Measurements from ENCODE around the gene RALGAPB. TPM values are rescaled to one million over a fixed set of nuclear protein-coding genes. Genes with fewer than 3 reads are reported as not detected.
"Not testable (repeated sequence)": the region's sequence is repeated elsewhere in the genome, so short reads cannot be mapped to it uniquely, and the experiment has no call there.

RALGAPB gene
- polyA plus RNA-seq, 1 donor, result 28.1 TPM

DNA sequence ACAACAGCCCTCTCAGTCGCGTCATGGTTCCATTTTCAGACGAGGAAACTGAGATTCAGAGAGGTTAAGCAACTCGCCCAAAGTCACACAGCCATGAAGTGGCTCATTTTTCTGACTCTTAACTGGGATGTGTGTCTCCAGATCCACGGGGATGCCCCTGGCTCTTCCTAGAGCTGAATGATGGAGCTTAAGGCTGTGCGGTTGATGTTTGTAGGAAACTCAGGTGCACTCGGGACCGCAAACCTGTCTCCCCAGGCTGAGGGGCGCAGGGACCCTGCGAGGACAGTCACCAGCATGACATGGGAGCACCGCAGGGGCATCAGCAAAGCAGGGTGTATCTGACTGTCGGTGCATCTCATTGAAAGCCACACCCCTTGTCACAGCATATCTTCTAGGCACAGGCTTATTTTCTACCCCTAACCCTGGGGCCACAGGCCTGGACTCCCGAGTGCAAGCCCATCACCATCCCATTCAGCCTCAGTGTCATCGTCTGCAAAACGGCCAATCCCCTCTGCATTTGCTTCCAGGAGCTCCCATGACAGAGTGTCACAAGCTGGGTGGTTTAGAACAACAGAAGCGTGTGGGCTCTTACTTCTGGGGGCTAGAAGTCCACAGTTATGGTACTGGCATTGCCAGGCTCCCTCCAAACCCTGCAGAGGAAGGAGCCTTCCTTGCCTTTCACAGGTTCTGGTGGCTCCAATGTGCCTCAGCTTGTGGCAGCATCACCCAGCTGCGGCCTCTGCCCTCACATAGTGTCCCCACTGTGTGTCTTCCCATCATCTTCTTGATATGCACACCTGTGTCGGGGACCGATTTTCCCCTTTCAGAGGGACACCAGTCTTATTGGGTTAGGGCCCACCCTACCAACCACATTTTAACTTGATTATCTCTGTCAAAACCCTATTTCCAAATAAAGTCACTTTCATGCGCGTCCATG is 119.1 kb downstream of the RALGAPB start:
- Histone ChIP-seq H3K4me1 (ENCODE audit: control insufficient read depth, insufficient read depth, low read length) (no peaks in the 10 kb centered on the region), H3K4me3 (ENCODE audit: low read length) (no peak overlapping the region), H3K27me3 (ENCODE audit: control insufficient read depth, insufficient read depth, low read length) (no peaks in the 10 kb centered on the region), H3K9me3 (ENCODE audit: control insufficient read depth, low read depth, low read length) (no peaks in the 10 kb centered on the region), H3K27ac (ENCODE audit: low read length) (no peak overlapping the region), H3K36me3 (ENCODE audit: control insufficient read depth, insufficient read depth, low read length) (no peaks in the 10 kb centered on the region)
- WGBS (ENCODE audit: insufficient coverage, low lambda C conversion rate), result no CpG with 5 or more reads among the region's 21 CpGs
- DNase-seq, result no peak

GRCh38 chr20:38592411-38592790 is 119.8 kb downstream of the RALGAPB start:
- not testable (repeated sequence) for H3K4me1 ChIP-seq (ENCODE audit: control insufficient read depth, insufficient read depth, low read length); H3K9me3 ChIP-seq (ENCODE audit: control insufficient read depth, low read depth, low read length); H3K4me3 ChIP-seq (ENCODE audit: low read length); DNase-seq; H3K36me3 ChIP-seq (ENCODE audit: control insufficient read depth, insufficient read depth, low read length); H3K27me3 ChIP-seq (ENCODE audit: control insufficient read depth, insufficient read depth, low read length); H3K27ac ChIP-seq (ENCODE audit: low read length)
- WGBS (ENCODE audit: insufficient coverage, low lambda C conversion rate), result no CpG with 5 or more reads among the region's 3 CpGs

DNA sequence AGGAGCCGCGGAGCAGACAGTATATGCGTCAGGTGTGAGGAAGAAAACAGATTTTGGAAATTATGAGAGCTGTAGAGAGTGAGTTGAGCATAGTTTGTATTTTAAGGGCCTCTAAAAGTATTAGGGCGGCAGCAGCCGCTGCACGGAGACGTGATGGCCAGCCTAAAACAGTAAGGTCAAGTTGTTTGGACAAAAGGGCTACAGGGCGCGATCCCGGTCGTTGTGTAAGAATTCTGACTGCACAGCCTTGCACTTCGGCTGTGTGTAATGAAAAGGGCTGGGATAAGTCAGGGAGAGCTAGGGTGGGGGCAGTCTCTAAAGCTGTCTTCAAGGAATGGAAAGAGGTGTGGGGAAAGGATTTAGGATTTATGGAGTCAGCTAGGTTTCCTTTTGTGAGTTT is 121.6 kb downstream of the RALGAPB start:
- 100% methylated on average over 1 of the region's 12 CpGs for WGBS (ENCODE audit: insufficient coverage, low lambda C conversion rate)

DNA sequence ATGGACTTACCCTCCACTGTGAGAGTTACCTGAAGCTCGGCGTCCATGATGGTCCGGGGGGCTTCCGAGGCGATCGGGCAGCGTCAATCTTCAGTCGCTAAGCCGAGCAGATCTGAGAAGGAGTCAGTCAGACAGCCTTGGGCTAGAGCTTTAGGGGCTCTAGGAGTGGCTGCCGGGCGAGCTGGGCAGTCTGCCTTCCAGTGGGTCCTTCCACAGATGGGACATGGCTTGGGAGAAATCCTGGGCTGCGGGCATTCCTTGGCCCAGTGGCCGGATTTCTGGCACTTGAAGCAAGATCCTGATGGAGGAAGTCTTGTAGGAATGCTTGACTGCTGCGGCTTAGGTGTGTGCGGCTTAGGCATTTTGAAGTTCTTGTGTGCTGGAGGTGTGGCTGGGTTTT is 123.2 kb downstream of the RALGAPB start:
- not testable (repeated sequence) for H3K9me3 ChIP-seq (ENCODE audit: control insufficient read depth, low read depth, low read length); H3K4me1 ChIP-seq (ENCODE audit: control insufficient read depth, insufficient read depth, low read length); H3K36me3 ChIP-seq (ENCODE audit: control insufficient read depth, insufficient read depth, low read length); H3K4me3 ChIP-seq (ENCODE audit: low read length); H3K27ac ChIP-seq (ENCODE audit: low read length); DNase-seq
- no CpG with 5 or more reads among the region's 15 CpGs for WGBS (ENCODE audit: insufficient coverage, low lambda C conversion rate)
- peaks cover 25% of the 10 kb centered on the region for H3K27me3 ChIP-seq (ENCODE audit: control insufficient read depth, insufficient read depth, low read length)

More for the DNA sequence above, 121.6 kb downstream of the RALGAPB start:
- H3K27me3 ChIP-seq (ENCODE audit: control insufficient read depth, insufficient read depth, low read length), result peaks cover 11% of the 10 kb centered on the region
- not testable (repeated sequence) for H3K4me3 ChIP-seq (ENCODE audit: low read length); H3K36me3 ChIP-seq (ENCODE audit: control insufficient read depth, insufficient read depth, low read length); H3K9me3 ChIP-seq (ENCODE audit: control insufficient read depth, low read depth, low read length); H3K4me1 ChIP-seq (ENCODE audit: control insufficient read depth, insufficient read depth, low read length); DNase-seq; H3K27ac ChIP-seq (ENCODE audit: low read length)

DNA sequence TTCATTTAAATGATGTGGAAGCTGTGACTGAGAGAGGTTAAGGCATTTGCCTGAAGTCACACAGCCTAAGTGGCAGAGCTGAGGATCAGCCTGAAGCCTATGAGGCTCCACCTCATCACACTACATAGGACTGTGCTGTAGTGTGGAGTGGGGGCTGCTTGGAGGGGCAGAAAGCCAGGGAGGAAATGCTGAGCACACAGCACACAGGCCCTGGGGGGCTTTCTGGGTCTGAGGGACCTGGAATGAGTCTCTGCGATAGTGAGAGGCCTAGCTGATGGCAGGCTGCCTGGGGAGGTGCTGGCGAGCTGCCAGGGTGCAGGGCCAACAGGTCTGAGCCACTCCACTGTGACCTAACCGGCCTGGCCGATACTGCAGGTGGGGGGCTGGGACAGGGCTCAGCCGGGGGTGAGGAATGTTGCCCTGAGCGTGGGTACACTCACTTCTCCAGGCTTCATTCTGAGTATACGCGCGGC is 126.8 kb downstream of the RALGAPB start:
- no CpG with 5 or more reads among the region's 9 CpGs for WGBS (ENCODE audit: insufficient coverage, low lambda C conversion rate)
- no peak for DNase-seq
- Histone ChIP-seq H3K36me3 (ENCODE audit: control insufficient read depth, insufficient read depth, low read length) (no peaks in the 10 kb centered on the region), H3K27ac (ENCODE audit: low read length) (no peak overlapping the region), H3K4me3 (ENCODE audit: low read length) (no peak overlapping the region), H3K4me1 (ENCODE audit: control insufficient read depth, insufficient read depth, low read length) (no peaks in the 10 kb centered on the region), H3K27me3 (ENCODE audit: control insufficient read depth, insufficient read depth, low read length) (peaks cover 51% of the 10 kb centered on the region), H3K9me3 (ENCODE audit: control insufficient read depth, low read depth, low read length) (peaks cover 5% of the 10 kb centered on the region)

- Histone ChIP-seq H3K9me3 (ENCODE audit: control insufficient read depth, low read depth, low read length) (peaks cover 5% of the 10 kb centered on the region), H3K36me3 (ENCODE audit: control insufficient read depth, insufficient read depth, low read length) (no peaks in the 10 kb centered on the region), H3K27me3 (ENCODE audit: control insufficient read depth, insufficient read depth, low read length) (peaks cover 53% of the 10 kb centered on the region), H3K4me3 (ENCODE audit: low read length) (no peak overlapping the region), H3K4me1 (ENCODE audit: control insufficient read depth, insufficient read depth, low read length) (no peaks in the 10 kb centered on the region), H3K27ac (ENCODE audit: low read length) (no peak overlapping the region)
- WGBS (ENCODE audit: insufficient coverage, low lambda C conversion rate), result no CpG with 5 or more reads among the region's 1 CpG
- DNase-seq, result no peak
Measured at GRCh38 chr20:38600057-38600456, 127.4 kb downstream of the RALGAPB start.

DNA sequence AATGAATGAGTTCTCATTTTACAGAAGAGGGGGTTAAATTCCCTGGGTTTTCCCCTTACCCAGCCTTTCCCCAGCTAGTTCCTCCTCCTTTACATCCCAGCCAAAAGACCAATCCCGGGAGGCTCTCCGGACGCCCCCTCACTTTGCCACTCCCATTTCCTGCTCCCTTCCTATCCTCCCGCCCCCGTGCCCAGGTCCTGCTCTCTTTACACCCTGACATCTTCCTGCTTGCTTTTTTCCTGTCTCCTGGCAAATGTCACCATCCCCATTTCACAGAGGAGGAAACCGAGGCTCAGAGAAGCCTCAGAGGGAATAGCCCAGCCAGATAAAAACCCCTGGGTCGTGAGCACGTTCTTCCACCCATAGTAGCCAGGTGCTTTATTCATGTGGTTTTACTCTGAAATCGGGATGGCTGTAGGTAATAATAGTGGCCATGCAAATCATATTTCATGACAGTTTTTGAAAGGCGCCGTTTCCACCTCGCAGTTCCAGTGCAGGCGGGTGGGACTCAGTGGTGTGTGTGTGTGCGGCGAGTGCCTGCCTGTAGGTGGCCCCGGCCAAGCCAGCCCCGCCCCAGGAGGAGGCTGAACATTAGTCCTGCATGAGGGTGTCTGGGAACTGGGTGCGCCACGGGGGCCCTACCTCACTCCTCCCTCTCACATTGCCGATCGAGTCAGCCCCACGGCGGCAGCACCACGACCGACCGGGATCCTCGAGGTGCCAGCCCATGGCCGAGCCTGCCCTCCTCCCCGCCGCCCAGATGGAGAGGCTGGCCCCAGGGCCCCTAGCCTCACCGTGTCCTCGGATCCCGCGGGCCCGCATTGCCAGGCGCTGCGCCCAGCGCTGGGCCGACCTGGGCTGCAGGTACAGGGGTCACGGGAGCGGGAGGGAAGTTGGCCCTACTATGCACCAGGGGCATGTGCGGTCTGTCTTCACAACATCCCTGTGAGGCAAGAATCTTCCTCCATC is 128.9 kb downstream of the RALGAPB start, which contains the start of gene ARHGAP40:
Gene ARHGAP40, plus strand, starts transcription at position 594 of the 969 bp plus-strand sequence.
- 0% methylated on average over 1 of the region's 42 CpGs for WGBS (ENCODE audit: insufficient coverage, low lambda C conversion rate)
- DNase-seq, result peak in 1 of 2 donors; percentile 17
- H3K4me1 ChIP-seq (ENCODE audit: control insufficient read depth, insufficient read depth, low read length), result no peaks in the 10 kb centered on the region
- no peak within 1 kb of the TSS for H3K4me3 ChIP-seq (ENCODE audit: low read length)
- no peaks in the 10 kb centered on the region for H3K36me3 ChIP-seq (ENCODE audit: control insufficient read depth, insufficient read depth, low read length)
- no peak within 1 kb of the TSS for H3K27ac ChIP-seq (ENCODE audit: low read length)
- H3K27me3 ChIP-seq (ENCODE audit: control insufficient read depth, insufficient read depth, low read length), result peaks cover 64% of the 10 kb centered on the region
- H3K9me3 ChIP-seq (ENCODE audit: control insufficient read depth, low read depth, low read length), result peaks cover 5% of the 10 kb centered on the region

DNA sequence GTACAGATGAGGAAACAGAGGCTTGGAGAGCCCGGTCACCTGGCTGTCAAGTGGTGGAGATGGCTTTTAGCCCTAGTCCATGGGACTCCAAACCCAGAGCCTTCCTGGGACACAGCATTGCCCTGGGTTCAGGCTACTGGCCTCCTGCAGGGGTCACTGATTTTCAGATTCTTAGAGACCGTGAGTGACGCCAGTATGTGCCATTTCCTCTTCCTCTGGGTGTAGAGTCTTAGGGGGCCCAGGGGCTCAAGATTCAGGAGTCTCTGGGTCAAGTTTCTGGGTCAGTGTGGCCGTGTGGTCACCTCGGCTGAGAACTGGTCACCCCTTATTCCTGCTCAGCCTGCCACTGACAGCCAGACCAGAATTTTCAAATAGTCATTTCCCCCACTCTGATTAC is 129.5 kb downstream of the RALGAPB start:
- H3K27ac ChIP-seq (ENCODE audit: low read length), result no peak overlapping the region
- H3K36me3 ChIP-seq (ENCODE audit: control insufficient read depth, insufficient read depth, low read length), result no peaks in the 10 kb centered on the region
- peaks cover 5% of the 10 kb centered on the region for H3K9me3 ChIP-seq (ENCODE audit: control insufficient read depth, low read depth, low read length)
- no CpG with 5 or more reads among the region's 5 CpGs for WGBS (ENCODE audit: insufficient coverage, low lambda C conversion rate)
- H3K4me3 ChIP-seq (ENCODE audit: low read length), result no peak overlapping the region
- peaks cover 70% of the 10 kb centered on the region for H3K27me3 ChIP-seq (ENCODE audit: control insufficient read depth, insufficient read depth, low read length)
- no peaks in the 10 kb centered on the region for H3K4me1 ChIP-seq (ENCODE audit: control insufficient read depth, insufficient read depth, low read length)
- no peak for DNase-seq

GRCh38 chr20:38603286-38603685 is 130.6 kb downstream of the RALGAPB start:
- DNase-seq, result no peak
- Histone ChIP-seq H3K4me3 (ENCODE audit: low read length) (no peak overlapping the region), H3K27ac (ENCODE audit: low read length) (no peak overlapping the region), H3K4me1 (ENCODE audit: control insufficient read depth, insufficient read depth, low read length) (no peaks in the 10 kb centered on the region), H3K36me3 (ENCODE audit: control insufficient read depth, insufficient read depth, low read length) (no peaks in the 10 kb centered on the region), H3K27me3 (ENCODE audit: control insufficient read depth, insufficient read depth, low read length) (peaks cover 74% of the 10 kb centered on the region), H3K9me3 (ENCODE audit: control insufficient read depth, low read depth, low read length) (peaks cover 5% of the 10 kb centered on the region)
- 56% methylated on average over 1 of the region's 3 CpGs for WGBS (ENCODE audit: insufficient coverage, low lambda C conversion rate)

GRCh38 chr20:38604873-38605303 is 132.2 kb downstream of the RALGAPB start:
- Histone ChIP-seq H3K27me3 (ENCODE audit: control insufficient read depth, insufficient read depth, low read length) (peaks cover 65% of the 10 kb centered on the region), H3K27ac (ENCODE audit: low read length) (no peak overlapping the region), H3K4me3 (ENCODE audit: low read length) (no peak overlapping the region), H3K4me1 (ENCODE audit: control insufficient read depth, insufficient read depth, low read length) (no peaks in the 10 kb centered on the region), H3K9me3 (ENCODE audit: control insufficient read depth, low read depth, low read length) (peaks cover 5% of the 10 kb centered on the region), H3K36me3 (ENCODE audit: control insufficient read depth, insufficient read depth, low read length) (no peaks in the 10 kb centered on the region)
- no peak for DNase-seq
- WGBS (ENCODE audit: insufficient coverage, low lambda C conversion rate), result no CpG with 5 or more reads among the region's 4 CpGs

All from large intestine (tissue), 3 donors.